Esophagus muscularis mucosa (tissue), 4 donors: ENCODE measurements around the gene STX1A. TPM values are rescaled to one million over a fixed set of nuclear protein-coding genes. Genes with fewer than 3 reads are reported as not detected.

Experiments
- DNase-seq: peaks from one replicate; pipeline ENCODE4 v3.0.0-alpha.2; 2017; ENCODE audit errors: extremely low spot score
- H3K27ac ChIP-seq, 4 donors: fragments of 200-600 bp; sonication (generic); replicated peaks in 1 of 4; 1 replicate in 3 of 4; 2 replicates in 1 of 4; pipeline ENCODE4 v1.5.1; 2016 to 2019; ENCODE audit warnings: mild to moderate bottlenecking in 1 of 4
- H3K27me3 ChIP-seq, 4 donors: fragments of 200-600 bp; sonication (generic); one replicate each; pipeline versions ENCODE4 v1.5.1 to v1.6.0; 2016 to 2019
- H3K36me3 ChIP-seq, 4 donors: fragments of 200-600 bp; sonication (generic); one replicate each; pipeline ENCODE4 v1.5.1; 2016 to 2019
- H3K4me1 ChIP-seq, 4 donors: fragments of 200-600 bp; sonication (generic); one replicate each; pipeline ENCODE4 v1.5.1; 2016 to 2019
- H3K4me3 ChIP-seq, 4 donors: fragments of 200-600 bp; sonication (generic); 1 replicate in 2 of 4; 2 replicates in 2 of 4; pipeline ENCODE4 v1.5.1; 2016 to 2019; ENCODE audit warnings: mild to moderate bottlenecking in 4 of 4, moderate library complexity in 1 of 4
- H3K9me3 ChIP-seq, 4 donors: fragments of 200-600 bp; sonication (generic); 1 replicate in 3 of 4; 2 replicates in 1 of 4; pipeline ENCODE4 v1.5.1; 2016 to 2019
- EP300 ChIP-seq: sonication (generic); formaldehyde crosslinking; IDR thresholded peaks from one replicate; pipeline ENCODE4 v1.6.1; 2017; ENCODE audit warnings: antibody characterized with exemption
- POLR2A ChIP-seq: fragments of 450-650 bp; IDR thresholded peaks from one replicate; pipeline ENCODE4 v1.6.1; 2017; ENCODE audit warnings: antibody characterized with exemption, moderate library complexity, mild to moderate bottlenecking, low read depth
- POLR2AphosphoS5 ChIP-seq, 2 donors: sonication (generic); formaldehyde crosslinking; IDR thresholded peaks; one replicate each; pipeline ENCODE4 v1.6.1; 2017; ENCODE audit warnings: antibody characterized with exemption in 2 of 2
- WGBS: methylation state at CpG from one replicate; pipeline ENCODE4 v1.1.5; 2018; 5-methylcytosine and 5-hydroxymethylcytosine counted together
- intact Hi-C: fragments of 100-400 bp; cut with DNase I; formaldehyde crosslinking; loops from one replicate; pipeline ENCODE4 v1.15.1; 2023
- total RNA-seq, 4 donors: library from RNA; depleted of rRNA; stranded (reverse); fragments of >200 nt; gene quantifications; one replicate each; pipeline versions ENCODE4 v1.1.0 to v1.2.1, GENCODE V29; 2016
- TF ChIP-seq, protein P1 (sequence below), 3 experiments: fragments of 200-600 bp in 2 of 3; fragments of 450-650 bp in 1 of 3; sonication (generic) in 2 of 3; IDR thresholded peaks; one replicate each; pipeline ENCODE4 v1.5.1; 2017 to 2019; ENCODE audit warnings: antibody characterized with exemption in 3 of 3, mild to moderate bottlenecking in 2 of 3, moderate library complexity in 1 of 3

STX1A gene
- total RNA-seq, 4 donors from 2014 or later, result 7.1 to 16.0 (median 9.6) TPM

DNA sequence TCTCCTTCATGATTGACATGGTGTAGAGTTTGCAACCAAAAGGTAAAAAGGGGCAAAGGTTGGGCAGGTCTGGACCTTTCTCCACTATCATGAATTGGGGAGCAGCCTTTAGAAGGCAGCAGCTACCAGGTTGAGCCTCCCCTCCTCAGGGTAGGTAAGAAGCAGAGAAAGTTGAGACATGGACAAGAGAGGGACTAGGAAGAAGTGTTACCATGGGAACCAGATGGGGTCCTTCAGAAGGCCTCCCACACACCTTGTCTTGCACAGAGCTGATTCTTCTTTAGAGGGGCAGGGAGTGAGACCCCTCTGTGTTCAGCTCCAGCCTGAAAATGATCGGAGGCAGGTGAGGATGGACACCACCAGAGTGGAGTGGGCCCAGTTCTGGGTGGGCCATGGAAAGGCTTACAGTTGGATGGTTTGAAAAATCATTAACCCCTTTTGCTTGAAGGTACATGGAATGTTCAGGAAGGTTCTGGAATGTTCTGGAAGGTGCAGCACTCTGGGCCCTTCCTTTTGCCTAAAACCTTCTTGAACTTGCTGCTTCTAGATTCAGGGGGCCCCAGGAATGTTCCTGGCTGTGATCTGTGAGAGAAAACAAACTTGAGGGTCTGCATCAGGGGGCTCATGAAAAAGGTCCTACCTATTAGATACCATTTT lies 44.9 kb downstream of the STX1A start:
- Histone ChIP-seq H3K27ac (no peak overlapping the region), H3K9me3 (no peaks in the 10 kb centered on the region), H3K27me3 (no peaks in the 10 kb centered on the region), H3K4me1 (peaks cover 0 to 16% (median 4%) of the 10 kb centered on the region in 4 donors), H3K36me3 (peaks cover 9 to 20% (median 13%) of the 10 kb centered on the region in 4 donors), H3K4me3 (no peak overlapping the region)
- TF ChIP-seq POLR2A, result no peak
- no peak for TF ChIP-seq EP300
- TF ChIP-seq, protein P1, sequence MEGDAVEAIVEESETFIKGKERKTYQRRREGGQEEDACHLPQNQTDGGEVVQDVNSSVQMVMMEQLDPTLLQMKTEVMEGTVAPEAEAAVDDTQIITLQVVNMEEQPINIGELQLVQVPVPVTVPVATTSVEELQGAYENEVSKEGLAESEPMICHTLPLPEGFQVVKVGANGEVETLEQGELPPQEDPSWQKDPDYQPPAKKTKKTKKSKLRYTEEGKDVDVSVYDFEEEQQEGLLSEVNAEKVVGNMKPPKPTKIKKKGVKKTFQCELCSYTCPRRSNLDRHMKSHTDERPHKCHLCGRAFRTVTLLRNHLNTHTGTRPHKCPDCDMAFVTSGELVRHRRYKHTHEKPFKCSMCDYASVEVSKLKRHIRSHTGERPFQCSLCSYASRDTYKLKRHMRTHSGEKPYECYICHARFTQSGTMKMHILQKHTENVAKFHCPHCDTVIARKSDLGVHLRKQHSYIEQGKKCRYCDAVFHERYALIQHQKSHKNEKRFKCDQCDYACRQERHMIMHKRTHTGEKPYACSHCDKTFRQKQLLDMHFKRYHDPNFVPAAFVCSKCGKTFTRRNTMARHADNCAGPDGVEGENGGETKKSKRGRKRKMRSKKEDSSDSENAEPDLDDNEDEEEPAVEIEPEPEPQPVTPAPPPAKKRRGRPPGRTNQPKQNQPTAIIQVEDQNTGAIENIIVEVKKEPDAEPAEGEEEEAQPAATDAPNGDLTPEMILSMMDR (IDR thresholded peaks at IDR 0.05), result no peak
- no peak for TF ChIP-seq POLR2AphosphoS5 (IDR thresholded peaks at IDR 0.05)
- intact Hi-C loops, result no loop called here
- no peak for DNase-seq
- 100% methylated on average over 1 of the region's 1 CpG for WGBS

DNA sequence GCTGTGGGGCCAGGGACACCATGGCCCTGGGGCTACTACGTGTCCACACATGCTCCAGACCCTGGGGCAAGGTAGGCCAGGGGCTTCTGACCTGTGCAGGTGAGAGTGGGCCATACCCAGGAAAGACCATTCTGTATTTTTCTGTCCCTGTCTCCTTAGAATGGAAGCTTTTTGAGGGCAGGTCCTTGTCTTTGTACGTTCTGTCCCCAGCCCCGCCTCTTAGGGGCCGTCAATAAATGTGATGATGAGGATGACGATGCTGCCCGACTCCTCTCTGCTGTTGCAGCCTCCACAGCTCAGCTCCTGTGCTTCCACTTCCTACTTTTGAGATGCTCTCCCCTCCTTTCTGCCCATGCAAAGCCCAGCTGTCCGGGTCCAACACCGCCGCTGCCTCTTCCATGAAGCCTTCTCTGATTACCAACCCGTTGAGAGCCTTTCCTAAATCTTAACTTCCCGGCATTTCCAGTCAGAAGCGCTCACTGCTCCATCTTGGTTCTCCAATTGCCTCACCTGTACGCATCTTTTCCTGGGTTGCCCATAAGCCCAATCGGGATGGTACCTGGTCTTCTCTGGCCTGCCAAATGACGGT lies 47.5 kb downstream of the STX1A start:
- H3K27me3 ChIP-seq, result no peaks in the 10 kb centered on the region
- H3K27ac ChIP-seq, result no peak overlapping the region
- TF ChIP-seq POLR2A (no peak), POLR2AphosphoS5 (IDR thresholded peaks at IDR 0.05) (no peak), EP300 (no peak)
- TF ChIP-seq, protein P1 (IDR thresholded peaks at IDR 0.05), result no peak
- H3K4me1 ChIP-seq, result peaks cover 10 to 31% (median 19%) of the 10 kb centered on the region in 4 donors
- intact Hi-C loops, result no loop called here
- WGBS, result 91% methylated on average over 15 of the region's 15 CpGs
- H3K4me3 ChIP-seq, result no peak overlapping the region
- H3K36me3 ChIP-seq, result no peaks in the 10 kb centered on the region
- DNase-seq, result no peak
- H3K9me3 ChIP-seq, result no peaks in the 10 kb centered on the region

DNA sequence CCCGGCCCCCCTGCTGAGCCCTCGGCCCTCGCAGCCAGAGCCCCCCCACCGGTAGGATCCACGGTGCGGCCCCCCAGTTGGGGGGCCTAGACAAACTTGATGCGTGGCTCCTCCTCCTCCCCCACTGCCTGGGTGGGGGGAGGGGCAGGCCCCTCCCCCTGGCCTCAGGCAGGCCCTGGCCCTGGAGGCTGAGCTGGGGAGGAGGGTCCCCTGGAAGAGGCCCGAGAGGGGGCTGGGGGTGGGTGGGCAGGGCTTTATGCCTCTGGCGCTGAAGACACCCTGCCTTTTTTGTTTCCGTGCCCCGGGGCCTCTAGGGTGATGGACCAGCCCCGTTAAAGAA lies 48.2 kb downstream of the STX1A start:
- peaks cover 10 to 31% (median 19%) of the 10 kb centered on the region in 4 donors for H3K4me1 ChIP-seq
- no peaks in the 10 kb centered on the region for H3K9me3 ChIP-seq
- no peaks in the 10 kb centered on the region for H3K27me3 ChIP-seq
- intact Hi-C loops, result no loop called here
- no peak overlapping the region for H3K27ac ChIP-seq
- H3K36me3 ChIP-seq, result no peaks in the 10 kb centered on the region
- no peak for DNase-seq
- H3K4me3 ChIP-seq, result no peak overlapping the region
- no peak for TF ChIP-seq EP300
- TF ChIP-seq POLR2A, result no peak
- TF ChIP-seq, protein P1 (IDR thresholded peaks at IDR 0.05), result no peak
- TF ChIP-seq POLR2AphosphoS5 (IDR thresholded peaks at IDR 0.05), result no peak
- WGBS, result 20% methylated on average over 1 of the region's 12 CpGs

DNA sequence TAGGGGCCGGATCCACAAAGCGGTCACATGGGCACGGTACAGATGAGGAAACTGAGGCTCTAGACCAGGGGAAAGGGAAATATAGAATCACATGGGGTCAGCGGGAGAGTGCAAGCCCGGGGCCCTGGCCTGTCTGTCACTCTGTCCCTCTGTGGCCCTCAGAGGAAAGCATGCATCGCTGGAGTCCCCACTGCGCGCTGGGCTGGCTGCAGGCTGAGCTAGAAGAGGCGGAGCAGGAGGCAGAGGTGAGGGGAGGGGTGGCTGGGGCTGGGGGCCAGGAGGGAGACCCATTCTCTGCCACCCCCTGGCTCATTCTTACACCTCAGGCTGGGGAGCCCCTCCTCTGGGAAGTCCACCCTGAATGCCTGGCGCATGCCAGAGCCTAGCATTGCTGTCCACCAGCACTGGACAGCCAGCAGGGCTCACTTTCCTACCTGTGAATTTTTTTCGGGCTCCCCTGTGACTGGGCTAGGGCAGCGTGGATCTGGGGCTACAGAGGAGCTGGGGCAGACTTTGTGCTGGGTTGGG lies 49.5 kb downstream of the STX1A start:
- 72% methylated on average over 11 of the region's 12 CpGs for WGBS
- Histone ChIP-seq H3K36me3 (no peaks in the 10 kb centered on the region), H3K9me3 (no peaks in the 10 kb centered on the region), H3K4me3 (no peak overlapping the region), H3K27ac (no peak overlapping the region), H3K27me3 (no peaks in the 10 kb centered on the region), H3K4me1 (peaks cover 10 to 31% (median 19%) of the 10 kb centered on the region in 4 donors)
- TF ChIP-seq EP300 (no peak), POLR2A (no peak), POLR2AphosphoS5 (IDR thresholded peaks at IDR 0.05) (no peak)
- TF ChIP-seq, protein P1 (IDR thresholded peaks at IDR 0.05), result no peak
- intact Hi-C loops, result loop anchor here (10.0 kb wide), 1 partner anchor 55 kb away; no protein-coding TSS in a partner anchor
- no peak for DNase-seq
